GM18508 (cell line): ENCODE results near the gene CAMKMT.

Experiments used
- ATAC-seq: cut with Tn5 transposase; IDR thresholded peaks from one replicate; pipeline ENCODE4 v1.9.1; 2021; ENCODE audit warnings: moderate number of reproducible peaks; ENCODE audit not compliant: insufficient read depth, unreplicated experiment

The CAMKMT gene

DNA sequence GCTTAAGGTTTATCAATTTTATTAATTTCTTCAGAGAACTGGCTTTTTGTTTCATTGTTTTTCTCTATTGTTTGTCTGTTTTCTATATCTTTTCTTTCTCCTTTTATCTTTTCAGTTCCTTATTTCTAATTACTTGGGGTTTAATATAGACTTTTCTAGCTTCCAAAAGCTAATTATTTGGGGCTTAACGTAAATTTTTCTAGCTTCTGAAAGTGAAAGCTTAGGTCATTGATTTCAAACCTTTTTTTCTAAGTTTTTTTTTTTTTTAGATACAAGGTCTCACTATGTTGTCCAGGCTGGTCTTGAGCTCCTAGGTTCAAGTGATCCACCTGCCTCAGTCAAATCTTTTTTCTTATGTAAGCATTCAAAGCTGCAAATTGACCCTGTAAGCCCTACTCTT lies 266.6 kb downstream of the CAMKMT start:
- ATAC-seq, result no peak

DNA sequence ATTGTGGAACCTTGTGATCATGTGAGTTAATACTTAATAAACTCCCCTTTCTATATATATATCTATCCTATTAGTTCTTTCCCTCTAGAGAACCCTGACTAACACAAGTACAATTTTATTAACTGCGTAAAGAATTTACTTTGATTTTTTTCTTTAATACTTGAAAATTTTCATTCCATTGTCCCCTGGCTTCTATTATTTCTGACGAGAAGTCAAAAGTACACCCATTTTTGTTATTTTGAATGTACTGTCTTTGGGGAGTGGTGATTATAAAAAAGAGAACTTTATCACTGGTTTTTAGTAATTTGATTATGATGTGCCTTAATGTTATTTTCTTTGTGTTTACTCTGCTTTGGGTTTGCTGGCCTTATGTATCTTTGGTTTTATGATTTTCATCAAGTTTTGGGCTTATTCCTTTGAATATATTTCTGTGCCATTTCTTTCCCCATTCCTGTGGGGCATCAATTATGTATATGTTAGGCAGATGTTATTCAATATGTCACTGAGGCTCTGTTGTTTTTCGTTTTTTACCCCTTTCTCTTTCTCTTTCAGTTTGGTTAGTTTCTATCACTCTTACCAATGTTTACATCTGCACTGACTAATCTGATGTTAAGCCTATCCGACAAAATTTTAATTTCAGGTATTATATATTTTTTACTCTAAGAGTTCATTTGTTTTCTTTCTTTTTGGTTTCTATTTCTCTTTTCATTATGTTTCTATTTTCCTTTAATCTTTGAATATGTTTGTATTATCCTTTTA lies 271.4 kb downstream of the CAMKMT start:
- ATAC-seq, result no peak

DNA sequence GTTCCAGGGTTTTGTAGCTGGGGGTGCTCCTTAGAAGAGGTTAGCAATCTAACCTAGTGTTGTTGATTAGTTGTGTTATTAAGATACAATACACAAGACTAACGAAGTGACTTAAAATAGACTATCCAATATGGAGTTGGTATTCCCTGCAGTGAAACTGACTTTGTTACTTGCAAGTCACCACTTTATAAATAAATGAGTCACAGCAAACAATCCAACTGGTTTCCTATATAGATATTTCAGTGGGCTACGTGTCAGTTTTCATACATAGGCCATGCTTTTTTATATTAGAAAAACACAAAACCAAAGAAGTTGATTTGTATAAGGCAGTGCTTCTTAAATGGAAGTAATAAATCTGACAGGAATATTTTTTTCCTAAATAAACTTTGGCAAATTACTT lies 274.0 kb downstream of the CAMKMT start:
- ATAC-seq, result no peak

DNA sequence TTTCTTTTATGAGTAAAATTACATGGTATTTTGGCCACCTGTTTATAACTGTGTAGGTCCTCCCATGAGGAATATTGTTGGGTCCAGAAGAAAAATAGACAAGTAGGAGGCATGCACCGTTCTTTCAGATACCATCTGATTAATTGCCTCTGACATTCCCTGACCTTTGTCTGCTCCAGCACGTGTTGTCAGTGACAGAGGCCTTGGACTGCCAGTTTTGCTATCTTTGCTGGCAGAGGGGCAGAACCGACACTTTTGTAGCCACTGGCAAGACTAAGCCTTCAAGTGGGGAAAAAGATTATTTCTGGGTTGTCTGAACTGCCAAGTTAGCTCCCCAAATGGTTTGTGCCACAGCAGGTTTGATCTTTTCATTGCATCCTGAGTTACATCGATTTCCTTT lies 276.9 kb downstream of the CAMKMT start:
- ATAC-seq, result no peak

DNA sequence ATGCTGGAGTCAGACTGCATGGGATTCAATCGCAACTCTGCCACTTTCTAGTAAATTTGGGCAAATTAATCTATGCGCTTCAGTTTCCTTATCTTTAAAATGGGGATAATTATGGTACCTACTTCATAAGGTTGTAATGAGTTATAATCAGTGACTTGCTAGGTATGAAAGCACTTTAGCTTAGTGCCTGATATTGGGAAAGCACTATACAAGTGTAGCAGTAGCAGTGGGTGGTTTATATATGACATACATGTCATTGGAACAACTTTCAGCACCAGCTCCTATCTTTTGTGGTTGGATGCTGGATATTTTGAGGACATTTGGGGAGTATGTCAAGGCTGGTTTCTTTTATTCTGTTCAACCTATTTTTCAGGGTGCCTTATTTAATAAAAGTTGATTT lies 277.7 kb downstream of the CAMKMT start:
- no peak for ATAC-seq

DNA sequence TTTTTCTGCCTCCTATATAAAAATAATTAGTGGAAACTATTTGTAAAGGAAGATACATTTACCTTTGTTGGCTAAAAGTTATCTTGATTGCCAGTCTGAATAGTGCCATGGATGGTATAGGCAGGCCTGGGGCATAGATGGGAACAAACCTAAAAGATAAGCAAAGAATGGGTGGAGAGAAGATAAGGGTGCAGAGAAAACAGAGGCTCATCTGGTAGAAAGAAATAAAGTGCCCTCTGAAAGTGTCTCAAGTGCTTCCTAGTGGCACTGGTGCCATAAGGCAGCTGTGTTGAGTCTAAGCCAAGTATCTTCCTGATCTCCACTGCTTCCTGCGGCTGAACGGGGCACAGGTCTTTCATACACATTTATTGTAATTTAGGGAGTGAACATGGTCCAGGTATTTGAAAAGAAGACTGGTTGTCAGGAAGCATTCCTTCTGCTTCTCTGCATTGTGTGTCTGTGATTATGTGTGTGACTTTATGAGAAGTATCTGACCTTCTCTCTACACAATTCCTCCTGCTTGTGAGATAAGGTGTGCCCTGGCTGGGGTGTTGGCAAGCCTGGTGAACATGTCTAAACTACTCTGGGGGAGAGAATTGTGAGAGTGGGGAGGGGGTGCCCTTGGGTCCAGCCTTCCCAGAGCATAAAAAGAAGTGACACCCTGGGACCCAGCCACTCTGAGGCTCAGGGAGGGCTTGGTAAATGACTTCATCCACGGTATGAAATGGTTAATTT lies 280.5 kb downstream of the CAMKMT start:
- ATAC-seq, result no peak

DNA sequence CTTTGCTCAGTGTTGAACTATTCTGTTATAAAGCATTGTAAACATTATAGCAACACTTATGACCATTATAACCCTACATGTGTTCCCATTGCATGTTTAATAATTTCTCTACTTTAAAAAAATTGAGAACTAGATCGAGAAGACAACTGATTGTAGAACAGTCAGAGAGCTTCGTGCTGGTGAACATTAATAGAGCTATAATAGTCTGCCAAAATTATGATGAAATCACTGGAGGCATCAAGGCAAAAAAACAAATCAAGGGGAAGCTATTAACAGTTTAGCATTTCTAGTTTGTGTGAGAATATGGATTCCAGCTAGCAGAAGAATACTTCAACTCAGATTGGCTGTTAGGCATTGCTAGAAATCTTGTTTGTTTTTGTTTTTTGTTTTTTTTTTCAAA lies 284.2 kb downstream of the CAMKMT start:
- no peak for ATAC-seq

DNA sequence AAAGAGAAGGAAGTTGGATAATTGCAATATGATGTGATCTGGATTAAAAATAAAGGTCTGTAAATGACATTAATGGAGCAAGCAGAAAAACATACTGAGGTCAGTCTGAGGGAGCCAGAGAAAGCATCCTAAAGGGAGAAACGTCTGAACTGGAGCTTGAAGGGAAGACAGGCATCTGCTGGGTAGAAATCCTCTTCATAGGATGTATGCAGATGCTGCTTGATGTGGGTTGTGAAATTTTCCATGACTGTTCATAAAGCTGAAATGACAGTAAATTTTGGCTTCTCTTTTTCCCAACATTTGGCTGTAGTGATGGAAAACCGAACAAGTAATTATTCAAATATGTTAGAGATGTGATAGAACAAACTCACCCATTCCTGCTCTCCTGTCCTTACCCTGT lies 287.6 kb downstream of the CAMKMT start:
- no peak for ATAC-seq

DNA sequence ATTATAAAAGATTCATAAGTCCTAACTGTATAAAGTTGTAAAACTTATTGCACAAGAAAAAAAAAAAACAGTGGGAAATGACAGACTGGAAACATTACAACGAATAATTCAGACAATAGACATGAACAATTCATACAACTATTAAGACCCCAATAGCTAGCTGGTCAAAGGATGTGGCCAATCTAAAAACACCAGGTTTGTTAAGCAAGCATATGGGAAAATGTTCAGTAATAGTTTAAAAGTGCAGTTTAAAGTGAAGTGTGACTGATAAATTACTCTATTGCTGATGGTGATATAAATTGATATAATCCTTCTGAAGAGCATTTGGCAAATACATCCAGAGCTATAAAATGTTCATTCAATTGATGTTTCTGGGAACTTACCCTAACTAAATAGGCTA lies 289.0 kb downstream of the CAMKMT start:
- no peak for ATAC-seq

DNA sequence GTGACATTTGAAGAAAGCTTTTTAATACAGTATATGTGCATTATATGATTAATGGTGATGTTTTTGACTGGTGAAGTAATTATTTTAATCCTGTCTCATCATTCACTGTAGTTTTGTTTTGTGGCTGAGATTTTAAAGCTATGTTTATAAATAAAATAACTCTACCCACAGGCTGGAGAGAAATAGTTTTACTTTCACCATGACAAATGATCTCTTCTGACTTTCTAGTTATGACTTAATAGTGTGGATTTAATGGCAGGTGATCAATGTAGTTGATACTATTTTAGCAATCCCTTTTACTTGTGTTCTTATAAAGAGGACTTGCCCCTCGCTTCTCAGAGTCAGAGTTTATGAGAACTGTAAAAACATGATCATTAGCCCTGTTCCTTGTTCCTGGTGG lies 290.2 kb downstream of the CAMKMT start:
- ATAC-seq, result no peak

DNA sequence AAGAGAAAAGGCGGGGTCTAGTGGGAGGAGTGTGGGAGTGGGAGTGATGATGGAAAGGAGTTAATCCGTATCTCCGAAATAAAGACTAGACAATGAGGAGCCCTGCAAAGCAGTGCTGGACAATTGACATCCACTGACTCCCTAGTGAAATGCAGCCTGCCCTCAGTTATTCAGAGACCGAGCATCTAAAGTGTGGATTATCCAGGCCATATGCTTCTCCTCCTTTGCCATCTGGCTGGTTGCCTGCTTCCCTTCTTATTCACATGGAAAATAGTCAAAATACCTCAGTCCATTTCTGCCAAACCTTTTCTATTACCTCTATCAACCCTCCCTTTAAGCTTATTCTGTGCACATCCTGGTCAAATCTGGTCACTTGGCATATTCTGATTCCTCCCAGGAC lies 291.0 kb downstream of the CAMKMT start:
- ATAC-seq, result no peak

DNA sequence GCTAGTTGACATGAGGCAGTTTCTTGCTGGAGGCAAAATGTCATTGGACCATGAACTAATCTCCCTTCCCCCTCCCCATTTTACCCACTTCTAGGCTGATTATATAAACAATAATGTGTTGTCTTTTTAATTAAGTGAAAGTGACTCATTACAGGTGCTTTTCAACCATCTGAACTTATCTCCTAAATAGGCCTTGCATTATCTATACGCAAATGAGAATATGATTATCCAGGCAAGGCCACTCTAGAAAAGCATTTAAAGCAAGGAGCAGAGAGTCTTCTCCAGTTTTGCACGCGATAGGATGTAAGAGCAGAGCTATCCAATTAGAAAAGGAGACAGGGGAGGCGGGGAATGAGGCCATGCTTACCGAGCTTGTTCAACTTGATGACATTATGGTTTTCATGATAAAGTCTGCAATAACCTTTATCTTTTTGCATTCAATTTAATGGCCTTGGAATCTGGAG lies 293.7 kb downstream of the CAMKMT start:
- ATAC-seq, result no peak

DNA sequence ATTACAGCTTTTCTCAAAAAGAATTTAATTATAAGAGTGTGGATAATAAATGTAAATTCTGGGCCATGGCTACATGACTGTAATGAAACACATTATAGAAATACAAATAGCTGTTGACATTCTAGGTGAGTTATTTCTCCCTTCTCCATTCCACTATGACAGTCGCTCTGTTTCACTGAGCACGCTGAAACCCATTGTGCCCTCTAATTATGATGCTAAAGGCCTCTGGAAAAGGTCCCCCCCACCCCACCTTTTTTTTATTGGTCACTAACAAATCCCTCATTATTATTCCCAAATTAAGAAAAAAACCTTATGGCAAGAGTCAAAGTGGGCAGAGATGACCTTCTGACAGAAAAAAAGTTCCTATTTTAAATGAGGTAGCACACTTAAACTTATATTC lies 294.7 kb downstream of the CAMKMT start:
- no peak for ATAC-seq

DNA sequence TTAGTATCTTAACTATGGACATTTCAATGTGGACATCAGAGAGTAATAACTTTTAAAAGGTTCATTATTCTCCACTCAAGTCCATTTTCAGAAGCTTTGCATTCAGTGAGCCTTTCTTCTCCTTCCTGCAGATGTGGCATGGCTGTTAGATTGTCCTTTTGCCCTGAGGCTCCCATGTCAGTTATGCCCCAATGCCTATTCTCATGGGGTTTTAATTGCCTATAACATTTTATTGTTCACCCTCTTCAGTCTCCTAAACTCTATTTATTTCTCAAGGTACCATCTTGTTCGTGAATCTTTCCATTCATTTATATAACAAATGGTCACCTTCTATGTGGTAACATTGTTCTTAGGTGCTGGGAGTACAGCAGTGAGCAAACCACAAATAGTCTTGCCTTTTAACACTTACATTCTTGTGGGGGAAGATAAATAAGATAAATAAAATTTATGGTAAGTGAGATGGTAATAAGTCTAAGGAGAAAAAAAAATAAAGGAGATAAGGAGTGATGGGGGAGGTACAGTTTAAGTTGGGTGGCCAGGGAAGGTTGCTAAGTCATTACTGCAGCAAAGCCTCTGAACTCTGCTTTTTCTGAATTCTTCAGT lies 301.8 kb downstream of the CAMKMT start:
- ATAC-seq, result no peak

DNA sequence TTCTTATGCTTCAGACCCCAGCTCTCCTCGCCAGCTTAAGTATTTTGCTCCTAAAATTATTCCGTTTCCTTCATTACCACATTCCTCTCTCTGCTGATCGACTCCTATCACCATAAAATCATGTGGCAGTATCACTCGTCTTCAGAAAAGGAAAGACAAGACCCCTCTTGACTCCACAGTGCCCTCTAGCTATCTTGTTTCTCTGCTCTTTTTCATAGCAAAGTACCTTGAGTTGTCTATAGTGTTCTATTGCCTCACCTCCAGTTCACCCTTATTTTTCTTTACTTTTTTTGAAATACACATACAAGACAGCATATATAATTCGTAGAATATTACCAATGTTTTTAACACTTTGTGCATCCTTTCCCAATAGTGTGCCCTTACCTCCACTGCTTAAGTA lies 306.6 kb downstream of the CAMKMT start:
- no peak for ATAC-seq

DNA sequence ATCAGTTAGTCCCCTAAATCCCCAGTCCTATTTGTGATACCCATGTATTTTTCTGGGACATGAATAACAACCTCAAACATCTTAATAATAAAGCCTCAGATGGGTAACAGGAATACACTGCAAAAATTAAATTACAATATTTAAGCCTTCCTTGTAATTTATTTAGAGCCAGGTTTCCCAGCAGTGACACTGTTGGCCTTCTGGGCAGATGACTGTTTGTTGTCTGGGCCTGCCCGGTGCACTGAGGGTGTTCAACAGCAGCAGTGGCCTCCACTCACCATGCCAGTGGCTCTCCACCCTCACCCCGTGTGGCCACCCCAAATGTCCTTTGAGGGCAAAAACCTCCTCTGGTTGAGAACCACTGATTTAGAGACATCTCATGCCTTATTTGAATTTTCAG lies 309.5 kb downstream of the CAMKMT start:
- ATAC-seq, result no peak

DNA sequence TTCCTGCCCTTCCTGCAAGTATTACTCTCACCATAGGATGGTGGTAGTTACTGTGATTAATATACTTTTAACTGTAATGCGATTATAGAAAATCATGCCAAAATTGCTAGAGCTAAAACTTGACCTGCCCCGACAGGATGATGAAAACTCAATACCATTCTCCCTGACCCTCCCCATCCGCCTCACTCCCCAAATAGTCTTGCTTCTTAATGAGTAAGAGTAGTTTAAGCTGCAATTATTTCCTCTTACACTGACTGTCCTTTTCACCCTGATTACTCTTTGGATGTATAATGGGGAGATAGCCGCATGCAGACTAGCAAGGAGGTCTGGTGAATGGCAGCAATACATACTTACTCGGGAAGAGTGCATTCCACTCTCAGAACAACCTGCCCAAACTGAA lies 310.2 kb downstream of the CAMKMT start:
- no peak for ATAC-seq

DNA sequence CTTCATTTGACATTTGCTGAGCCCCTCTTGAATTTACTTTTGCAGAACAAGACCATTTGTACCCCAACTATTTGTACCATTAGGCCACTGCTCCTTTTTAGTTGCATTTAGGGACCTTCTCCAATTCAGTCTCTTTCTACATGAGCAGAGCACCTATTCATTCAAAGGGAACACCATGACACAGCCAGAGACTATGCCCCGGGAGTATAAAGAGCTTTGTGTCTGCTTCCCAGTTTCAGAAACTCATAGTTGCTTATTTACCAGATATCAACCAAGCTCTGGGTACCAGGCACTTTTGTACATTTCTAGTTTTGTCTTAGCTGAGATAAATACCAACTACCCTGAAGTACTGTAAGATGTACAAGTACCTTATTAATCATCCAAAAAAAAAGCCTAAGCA lies 310.7 kb downstream of the CAMKMT start:
- ATAC-seq, result no peak

DNA sequence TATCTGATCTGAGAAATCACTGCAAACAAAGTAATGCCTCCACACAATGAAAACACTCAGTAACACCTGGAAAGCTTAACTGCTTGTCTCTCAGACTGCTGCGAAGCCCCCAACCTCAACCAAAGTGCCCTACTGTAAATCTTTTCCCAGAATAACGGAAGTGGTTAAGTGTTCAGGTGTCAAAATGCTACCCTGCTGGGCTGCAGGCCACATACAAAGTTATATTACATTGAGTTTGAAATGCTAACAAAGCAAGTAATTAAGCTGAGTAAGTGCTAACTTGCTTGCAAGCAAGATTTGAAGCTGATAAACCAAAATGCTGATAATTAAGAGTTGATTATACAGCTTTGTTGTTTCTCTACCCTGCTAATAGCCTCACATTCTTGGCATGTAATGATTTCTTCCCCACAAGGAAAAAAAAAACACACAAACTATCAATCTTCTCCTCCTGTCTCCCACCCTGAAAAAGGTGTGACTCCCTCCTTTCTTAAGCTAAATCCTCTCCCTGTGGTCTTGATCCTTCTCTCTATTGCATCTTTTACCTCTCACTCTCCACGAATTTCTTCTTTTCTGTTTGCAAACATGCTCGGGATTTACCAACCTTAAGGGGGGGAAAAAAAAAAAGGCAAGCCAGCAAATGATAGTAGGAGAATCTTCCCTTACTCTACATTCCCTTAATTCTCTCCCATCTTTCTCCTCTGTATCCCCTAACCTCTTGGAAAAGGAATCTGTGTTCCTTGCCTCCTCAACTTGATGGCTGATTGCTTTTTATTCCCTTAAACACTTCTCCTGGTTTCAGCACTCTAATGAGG lies 312.9 kb downstream of the CAMKMT start:
- ATAC-seq, result no peak

DNA sequence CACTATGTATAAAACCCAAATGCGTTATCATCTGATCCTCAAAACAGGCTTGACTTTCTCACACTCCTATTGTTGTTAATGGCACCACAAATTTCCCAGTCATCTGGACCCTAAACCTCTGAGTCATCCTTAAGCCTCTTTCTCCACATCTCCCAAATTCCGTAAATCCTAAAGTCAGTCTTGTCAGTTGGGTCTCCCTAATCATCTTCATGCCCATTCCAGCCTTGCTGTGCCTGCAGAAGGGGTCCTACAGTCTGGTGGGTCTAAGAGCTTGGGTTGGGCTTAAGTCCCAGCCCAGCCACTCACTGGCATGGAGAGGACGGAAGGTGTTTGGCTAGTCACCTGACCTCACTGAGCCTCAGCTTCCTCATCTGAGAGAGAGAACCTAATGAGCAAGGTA lies 314.6 kb downstream of the CAMKMT start:
- no peak for ATAC-seq

DNA sequence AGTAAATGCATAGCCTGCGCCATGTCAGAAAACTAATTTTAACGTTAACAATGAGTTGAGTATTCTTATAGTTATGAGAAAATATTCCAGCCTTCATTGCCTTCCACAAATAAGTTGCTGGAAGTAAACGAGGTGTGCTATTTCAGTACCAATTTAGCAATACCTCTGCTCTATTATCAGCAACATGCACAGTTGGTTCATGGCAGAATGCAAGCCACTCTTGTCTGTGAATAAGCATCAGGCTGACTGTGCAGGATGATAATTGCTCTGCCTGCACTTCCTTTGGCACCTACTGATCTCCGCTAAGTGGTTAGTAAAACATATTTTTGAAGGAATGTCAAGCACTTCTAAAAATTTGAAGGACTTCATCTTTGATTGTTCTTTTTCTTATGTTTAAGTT lies 317.8 kb downstream of the CAMKMT start:
- no peak for ATAC-seq
